Measurements from ENCODE around the gene OR4E1.
"Not testable (repeated sequence)": the region's sequence is repeated elsewhere in the genome, so short reads cannot be mapped to it uniquely, and the experiment has no call there.

OR4E1 gene

GRCh38 chr14:21653331-21653885, 20.2 kb downstream of the OR4E1 start, which contains the start of gene OR4E2:
OR4E2 (plus strand) TSS chr14:21653835; CDS start chr14:21665083, 11,248 bp downstream.
- no peak for DNase-seq (ENCODE audit: low spot score)

DNA sequence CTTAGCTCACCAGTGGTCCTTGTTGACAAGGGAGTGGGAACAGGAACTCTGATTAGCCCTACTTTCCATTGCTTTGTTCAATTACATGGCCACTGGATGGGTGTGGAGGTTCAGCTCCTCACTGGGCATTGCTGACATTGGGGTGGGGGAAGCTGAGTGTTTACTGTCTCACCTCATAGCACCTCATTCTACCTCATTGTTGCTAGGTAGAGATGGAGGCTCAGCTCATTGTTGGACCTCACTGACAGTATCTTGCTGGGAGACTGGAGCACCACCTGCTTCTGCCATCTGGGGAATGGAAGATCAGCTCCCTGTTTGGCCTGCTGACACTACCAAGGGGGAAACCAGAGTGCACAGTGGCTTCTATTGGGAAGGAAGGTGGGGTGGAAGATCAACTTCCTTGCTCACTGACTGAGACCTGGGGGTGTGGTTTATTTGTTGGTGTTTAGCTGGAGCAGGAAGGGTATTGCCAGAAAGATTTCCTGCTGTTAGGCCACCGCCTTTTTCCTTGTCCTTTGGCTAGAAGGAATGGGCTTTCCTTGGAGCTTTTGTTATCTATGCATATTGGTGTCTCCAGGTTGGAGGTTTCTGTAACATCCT, 21.3 kb downstream of the OR4E1 start:
- DNase-seq (ENCODE audit: low spot score) = no peak

DNA sequence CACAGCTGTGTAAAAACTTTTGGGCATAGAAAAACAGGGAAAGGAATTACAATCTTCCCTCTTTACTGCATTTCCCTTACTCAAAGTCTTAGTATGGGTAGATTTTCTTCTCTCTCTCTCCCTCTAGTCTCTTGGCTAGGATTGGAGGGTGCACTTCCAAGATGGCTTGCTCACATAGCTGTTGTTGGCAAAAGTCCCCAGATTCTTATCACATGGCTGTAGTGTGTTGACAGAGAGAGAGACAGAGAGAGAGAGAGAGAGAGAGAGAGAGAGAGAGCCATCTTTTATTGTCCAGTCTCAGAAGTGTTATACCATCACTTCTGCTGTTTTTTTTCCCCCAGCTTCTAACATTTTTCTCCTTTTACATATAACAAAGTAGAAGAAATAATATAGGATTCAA, 26.2 kb downstream of the OR4E1 start:
- DNase-seq (ENCODE audit: low spot score) = no peak

GRCh38 chr14:21643407-21643806, 30.2 kb downstream of the OR4E1 start:
- DNase-seq (ENCODE audit: low spot score) = no peak

DNA sequence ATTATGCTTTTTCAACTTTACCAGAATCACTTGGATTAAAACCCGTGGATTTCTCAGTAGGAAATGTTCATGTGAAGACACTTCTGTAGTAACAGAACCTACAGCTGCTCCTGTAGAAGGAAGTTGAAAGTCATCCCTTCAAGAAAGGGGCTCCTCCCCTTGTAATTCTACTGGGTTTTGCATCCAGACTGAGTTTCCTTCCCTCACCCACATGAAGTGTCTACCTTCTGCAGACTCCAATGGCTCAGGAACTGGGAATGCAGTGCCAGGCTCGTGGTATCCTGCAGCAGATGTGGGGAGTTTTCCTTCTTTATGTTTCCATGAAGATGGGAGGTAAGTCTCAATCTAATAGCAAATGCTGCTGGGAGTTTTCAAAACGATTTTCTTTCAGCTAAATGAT, 30.9 kb downstream of the OR4E1 start:
- DNase-seq (ENCODE audit: low spot score) = no peak

DNA sequence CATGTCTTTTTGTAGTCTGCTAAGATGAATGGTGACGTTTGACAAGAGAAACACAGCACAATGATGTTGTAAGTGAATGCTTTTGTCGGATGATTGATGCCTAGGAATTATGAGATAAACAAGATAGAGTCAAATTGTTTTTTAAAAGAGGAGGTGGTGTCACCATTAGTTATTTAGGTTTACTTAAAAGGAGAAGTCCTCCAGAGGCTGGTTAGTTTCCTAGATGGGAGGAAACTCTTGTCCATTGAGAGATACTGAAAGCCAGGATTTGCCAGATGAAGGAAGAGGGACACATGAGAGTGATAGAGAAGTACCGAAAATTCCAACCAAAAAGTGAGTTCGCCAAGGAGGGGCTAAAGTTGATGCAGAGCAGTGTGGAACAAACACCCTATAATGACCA, 38.8 kb downstream of the OR4E1 start, which contains the start of gene OR10G2:
Gene OR10G2 (minus strand): TSS at position 101 of the 400 bp plus-strand sequence. CDS start 98 bp downstream, at position 3.
- DNase-seq (ENCODE audit: low spot score) = no peak

DNA sequence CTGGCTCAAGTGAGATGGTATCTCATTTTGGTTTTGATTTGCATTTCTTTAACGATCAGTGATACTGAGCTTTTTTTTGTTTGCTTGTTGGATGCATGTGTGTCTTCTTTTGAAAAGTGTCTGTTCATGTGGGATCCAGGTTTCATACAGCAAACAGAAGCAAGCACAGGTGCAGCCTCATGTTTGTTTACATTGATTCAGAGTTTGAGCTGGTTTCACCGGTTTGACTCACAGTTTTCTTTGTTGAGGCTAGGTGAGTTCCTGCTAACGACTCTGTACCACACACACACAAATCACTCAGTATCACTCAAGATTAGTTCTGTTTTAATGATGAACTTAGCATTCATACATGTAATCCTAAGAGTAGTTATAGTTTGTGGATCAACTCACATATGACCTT, 42.5 kb downstream of the OR4E1 start:
- no peak for DNase-seq (ENCODE audit: low spot score)

- DNase-seq (ENCODE audit: low spot score) = not testable (repeated sequence)
Observed at GRCh38 chr14:21630503-21630902, 43.1 kb downstream of the OR4E1 start.

DNA sequence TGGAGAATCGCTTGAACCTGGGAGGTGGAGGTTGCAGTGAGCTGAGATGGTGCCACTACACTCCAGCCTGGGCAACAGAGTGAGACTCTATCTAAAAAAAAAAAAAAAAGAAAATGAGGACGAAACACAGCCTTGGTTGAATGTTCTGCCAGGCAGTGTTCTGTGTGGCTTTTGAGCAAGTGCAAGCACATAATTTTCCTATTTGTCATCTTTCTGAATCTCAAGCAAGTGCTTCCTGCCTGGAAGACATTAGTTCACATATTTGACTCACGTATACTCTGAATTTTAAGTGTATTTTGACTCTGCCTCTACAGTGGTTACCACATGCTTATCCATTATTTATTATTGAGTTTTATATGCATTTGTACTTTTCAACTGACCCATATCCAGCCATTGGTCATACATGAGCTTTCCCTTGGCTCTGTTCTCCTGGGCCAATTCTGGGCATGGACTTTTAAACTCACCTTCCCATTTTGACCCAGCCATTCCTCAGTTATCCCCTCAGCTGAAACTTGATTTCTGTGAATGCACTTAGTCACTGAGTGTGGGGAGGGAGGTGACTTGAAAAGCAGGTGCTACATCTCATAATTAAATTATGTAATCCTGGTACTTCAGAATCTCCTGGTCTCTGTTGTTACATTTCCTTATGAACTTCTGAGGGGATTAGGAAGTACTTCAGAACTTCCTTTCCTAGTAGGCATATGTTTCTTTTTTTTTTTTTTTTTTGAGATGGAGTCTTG, 47.0 kb downstream of the OR4E1 start:
- DNase-seq (ENCODE audit: low spot score) = no peak
